PC-9 (cell line): Measurements from ENCODE around the gene VAX1. TPM values are rescaled to one million over a fixed set of nuclear protein-coding genes. Genes with fewer than 3 reads are reported as not detected.

Experiments used
- BruUV-seq: library from RNA; stranded (reverse); fragments of 400-500 nt; replicated peaks from 2 replicates; lab custom pipeline; 2021; lab: Mats Ljungman, UMichigan
- CTCF ChIA-PET: fragments of 300-600 bp; sonication (Branson Sonifier 250); formaldehyde crosslinking; loops from one replicate; lab custom pipeline; 2022; ENCODE audit warnings: antibody characterized with exemption; lab: Charles Lee
- POLR2A ChIA-PET: fragments of 300-600 bp; sonication (Branson Sonifier 250); formaldehyde crosslinking; loops from one replicate; lab custom pipeline; 2022; ENCODE audit warnings: antibody characterized with exemption; ENCODE audit not compliant: unreplicated experiment; lab: Charles Lee
- DNase-seq, 2 experiments: peaks; one replicate each; pipeline versions ENCODE4 v3.0.0 to v3.0.0-alpha.2; 2015 to 2022; ENCODE audit warnings: mixed read lengths in 1 of 2
- H2AFZ ChIP-seq: fragments of 200-600 bp; sonication (generic); 2 replicates; pipeline ENCODE4 v1.8.1; 2017; ENCODE audit warnings: antibody characterized with exemption
- H3F3A ChIP-seq: fragments of 200-600 bp; sonication (generic); 2 replicates; pipeline ENCODE4 v1.8.1; 2017; ENCODE audit warnings: antibody characterized with exemption, mild to moderate bottlenecking, low read depth; ENCODE audit not compliant: insufficient read depth
- H3K27ac ChIP-seq: fragments of 200-600 bp; sonication (generic); 2 replicates; pipeline ENCODE4 v1.6.1; 2016; ENCODE audit warnings: mixed run types
- H3K27me3 ChIP-seq: fragments of 200-600 bp; sonication (generic); 2 replicates; pipeline ENCODE4 v1.6.1; 2016; ENCODE audit warnings: low read depth, mixed run types; ENCODE audit not compliant: insufficient read depth
- H3K36me3 ChIP-seq: fragments of 200-600 bp; sonication (generic); 2 replicates; pipeline ENCODE4 v1.6.1; 2016; ENCODE audit warnings: low read depth, mixed run types
- H3K4me1 ChIP-seq: fragments of 200-600 bp; sonication (generic); replicated peaks from 2 replicates; pipeline ENCODE4 v1.6.1; 2016; ENCODE audit warnings: mixed run types; ENCODE audit not compliant: insufficient read depth
- H3K4me2 ChIP-seq: fragments of 200-600 bp; sonication (generic); 2 replicates; pipeline ENCODE4 v1.6.1; 2017; ENCODE audit warnings: mixed run types
- H3K4me3 ChIP-seq: fragments of 200-600 bp; sonication (generic); 2 replicates; pipeline ENCODE4 v1.6.1; 2016; ENCODE audit warnings: mixed run types
- H3K79me2 ChIP-seq: fragments of 200-600 bp; sonication (generic); 2 replicates; pipeline ENCODE4 v1.6.1; 2017; ENCODE audit warnings: low read depth, mixed run types
- H3K9me2 ChIP-seq: fragments of 200-600 bp; sonication (generic); 2 replicates; pipeline ENCODE4 v1.8.1; 2017; ENCODE audit warnings: mild to moderate bottlenecking; ENCODE audit not compliant: insufficient read depth
- H3K9me3 ChIP-seq: fragments of 200-600 bp; sonication (generic); 2 replicates; pipeline ENCODE4 v1.8.1; 2016; ENCODE audit warnings: low read depth; ENCODE audit not compliant: insufficient read depth
- H4K20me1 ChIP-seq: fragments of 200-600 bp; sonication (generic); 2 replicates; pipeline ENCODE4 v1.8.1; 2017; ENCODE audit not compliant: insufficient read depth
- EZH2 ChIP-seq: fragments of 200-600 bp; sonication (generic); IDR thresholded peaks from 2 replicates; pipeline ENCODE4 v1.8.0; 2017; ENCODE audit warnings: antibody characterized with exemption, low read depth
- intact Hi-C: fragments of 100-400 bp; cut with micrococcal nuclease; formaldehyde crosslinking; loops from one replicate; pipeline ENCODE4 v1.10.0; 2022; ENCODE audit not compliant: unreplicated experiment
- total RNA-seq: library from RNA; stranded (reverse); gene quantifications from 2 replicates; pipeline ENCODE4 v1.2.3, GENCODE V29; 2021
- TF ChIP-seq, protein P1 (sequence below): fragments of 200-600 bp; sonication (generic); conservative IDR thresholded peaks from 2 replicates; pipeline ENCODE4 v1.6.1; 2017; ENCODE audit warnings: mixed run types, antibody characterized with exemption, mild to moderate bottlenecking, moderate library complexity

The VAX1 gene
- total RNA-seq, 1 experiment from 2014 or later, result not detected

DNA sequence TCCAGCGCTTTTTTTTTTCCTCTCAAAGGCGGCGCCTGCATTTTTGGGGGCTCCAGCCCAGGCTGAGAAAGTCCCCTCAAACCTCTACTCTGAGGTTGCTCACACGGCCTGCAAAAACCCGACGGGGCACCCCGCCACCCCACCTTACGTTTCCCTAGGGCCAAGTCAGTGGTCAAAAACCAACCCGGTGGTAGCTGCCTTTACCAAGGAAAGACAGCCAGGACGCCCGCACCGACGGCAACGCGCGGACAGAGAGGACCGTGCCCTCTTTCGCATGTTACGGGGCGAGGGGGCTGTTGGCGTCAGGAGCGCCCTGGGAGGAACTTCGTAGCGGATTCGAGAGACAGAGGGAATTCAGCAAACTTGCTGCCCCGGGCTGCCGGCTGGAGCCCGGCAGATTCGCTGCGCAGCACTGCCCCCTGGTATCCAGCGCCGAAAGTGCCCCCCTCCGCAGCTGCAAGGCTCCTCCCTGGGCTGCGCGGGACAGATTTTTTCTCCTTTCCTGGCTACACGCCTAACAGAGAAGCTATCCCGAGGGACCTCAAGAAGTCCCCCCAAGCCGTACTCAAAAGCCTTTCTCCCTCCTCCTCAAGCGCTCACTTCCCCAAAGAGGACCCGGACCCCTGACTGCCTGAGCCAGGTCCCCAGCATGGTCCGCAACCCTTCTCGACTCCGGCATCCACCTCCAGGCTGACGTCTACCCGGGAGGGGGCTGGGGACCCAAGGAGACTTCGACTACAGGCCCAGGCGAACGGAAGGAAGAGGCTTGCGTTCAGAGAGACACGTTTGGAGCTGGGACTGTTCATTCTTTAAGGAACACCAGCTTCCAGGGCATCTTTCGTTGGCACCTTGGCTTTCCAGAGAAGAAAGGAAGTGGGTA lies 27.7 kb upstream of the VAX1 start:
- Histone ChIP-seq H3K9me3 (no peaks in the 10 kb centered on the region), H3K4me1 (no peaks in the 10 kb centered on the region), H3K4me2 (0 out of 2 replicates have a peak overlapping the region, but pooled peaks have one; percentile 26), H3K4me3 (no peak overlapping the region), H3F3A (no peaks in the 10 kb centered on the region), H3K27me3 (peaks cover 14% of the 10 kb centered on the region; the same call in 1 of the 2 replicates), H2AFZ (no peak overlapping the region), H4K20me1 (no peaks in the 10 kb centered on the region), H3K79me2 (no peaks in the 10 kb centered on the region), H3K36me3 (no peaks in the 10 kb centered on the region), H3K9me2 (no peaks in the 10 kb centered on the region), H3K27ac (no peak overlapping the region)
- ChIA-PET CTCF (interaction anchor here (0.6 to 1.7 kb wide), 2 partner anchors 277 to 329 kb away, joined by 3 to 5 read pairs; no protein-coding TSS in a partner anchor), POLR2A (no interaction called here)
- BruUV-seq, result no TSS peak
- intact Hi-C loops, result loop anchor here (1.0 to 10.0 kb wide), 3 partner anchors 161 to 368 kb away; partner anchors contain the start of gene SHTN1
- peak in 1 of 2 experiments; percentile 53 for DNase-seq
- TF ChIP-seq, protein P1, sequence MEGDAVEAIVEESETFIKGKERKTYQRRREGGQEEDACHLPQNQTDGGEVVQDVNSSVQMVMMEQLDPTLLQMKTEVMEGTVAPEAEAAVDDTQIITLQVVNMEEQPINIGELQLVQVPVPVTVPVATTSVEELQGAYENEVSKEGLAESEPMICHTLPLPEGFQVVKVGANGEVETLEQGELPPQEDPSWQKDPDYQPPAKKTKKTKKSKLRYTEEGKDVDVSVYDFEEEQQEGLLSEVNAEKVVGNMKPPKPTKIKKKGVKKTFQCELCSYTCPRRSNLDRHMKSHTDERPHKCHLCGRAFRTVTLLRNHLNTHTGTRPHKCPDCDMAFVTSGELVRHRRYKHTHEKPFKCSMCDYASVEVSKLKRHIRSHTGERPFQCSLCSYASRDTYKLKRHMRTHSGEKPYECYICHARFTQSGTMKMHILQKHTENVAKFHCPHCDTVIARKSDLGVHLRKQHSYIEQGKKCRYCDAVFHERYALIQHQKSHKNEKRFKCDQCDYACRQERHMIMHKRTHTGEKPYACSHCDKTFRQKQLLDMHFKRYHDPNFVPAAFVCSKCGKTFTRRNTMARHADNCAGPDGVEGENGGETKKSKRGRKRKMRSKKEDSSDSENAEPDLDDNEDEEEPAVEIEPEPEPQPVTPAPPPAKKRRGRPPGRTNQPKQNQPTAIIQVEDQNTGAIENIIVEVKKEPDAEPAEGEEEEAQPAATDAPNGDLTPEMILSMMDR, result peak; percentile 59
- TF ChIP-seq EZH2, result no peak

DNA sequence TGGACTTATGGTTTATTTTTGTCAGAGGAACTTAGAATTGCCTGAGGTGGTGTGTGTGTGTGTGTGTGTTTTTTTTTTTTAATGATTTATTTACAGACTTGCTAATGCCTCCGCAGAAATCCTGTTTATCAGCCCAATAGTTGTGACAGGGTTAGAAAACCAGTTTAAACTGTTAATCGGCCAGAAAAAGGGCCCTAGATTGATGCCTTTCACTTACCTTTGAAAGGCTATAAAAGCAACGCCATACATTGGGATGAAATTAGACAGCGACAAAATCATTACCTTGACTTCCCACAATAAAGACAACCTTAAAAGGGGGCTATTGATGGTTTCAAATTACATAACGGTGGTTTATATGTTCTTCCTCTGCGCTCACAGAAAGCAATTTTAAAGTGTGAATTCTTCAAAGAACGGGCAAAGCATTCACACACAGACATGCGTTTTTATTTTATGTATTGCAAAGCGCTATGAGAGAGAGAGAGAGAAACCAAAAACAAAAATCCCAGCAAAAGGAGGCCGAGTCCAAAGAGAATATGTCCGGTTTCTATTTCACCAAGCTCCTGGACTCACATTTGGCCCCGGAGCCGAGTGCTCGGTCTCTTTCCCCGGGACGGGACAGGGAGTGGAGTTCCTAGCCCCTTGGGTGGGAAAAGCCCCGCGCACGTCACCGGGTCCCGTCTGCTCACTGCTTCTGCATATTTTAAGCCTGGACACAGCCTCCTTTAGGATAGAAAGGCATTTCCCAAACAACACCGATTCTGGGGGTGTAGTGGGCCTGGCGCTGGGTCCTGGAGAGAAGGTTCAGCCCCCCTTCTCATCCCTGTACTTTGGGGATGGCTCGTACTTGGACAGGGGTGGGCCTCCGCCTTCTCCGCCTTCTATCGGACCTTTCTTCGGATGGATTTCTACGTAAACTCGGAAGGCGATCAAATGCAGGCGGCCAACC lies 26.8 kb upstream of the VAX1 start:
- peaks cover 11% of the 10 kb centered on the region; the same call in 1 of the 2 replicates for H3K27me3 ChIP-seq
- no peaks in the 10 kb centered on the region for H3K9me2 ChIP-seq
- H3K36me3 ChIP-seq, result no peaks in the 10 kb centered on the region
- no peaks in the 10 kb centered on the region for H3K79me2 ChIP-seq
- TF ChIP-seq, protein P1, result no peak
- no peak for TF ChIP-seq EZH2
- DNase-seq, result no peak
- H2AFZ ChIP-seq, result no peak overlapping the region
- intact Hi-C loops, result loop anchor here (1.0 to 10.0 kb wide), 3 partner anchors 160 to 368 kb away; partner anchors contain the start of gene SHTN1
- no peaks in the 10 kb centered on the region for H3K4me1 ChIP-seq
- BruUV-seq, result no TSS peak
- no peak overlapping the region for H3K27ac ChIP-seq
- ChIA-PET CTCF (no interaction called here), POLR2A (no interaction called here)
- no peaks in the 10 kb centered on the region for H4K20me1 ChIP-seq
- no peaks in the 10 kb centered on the region for H3K9me3 ChIP-seq
- no peak overlapping the region for H3K4me3 ChIP-seq
- no peaks in the 10 kb centered on the region for H3F3A ChIP-seq
- H3K4me2 ChIP-seq, result 0 out of 2 replicates have a peak overlapping the region, but pooled peaks have one; percentile 26
